MCF 10A (cell line): ENCODE data around the gene KCNC4. TPM values are rescaled to one million over a fixed set of nuclear protein-coding genes. Genes with fewer than 3 reads are reported as not detected.

ENCODE experiments used
- BruUV-seq: library from RNA; stranded (reverse); fragments of 400-500 nt; replicated peaks from 2 replicates; lab custom pipeline; 2021; lab: Mats Ljungman, UMichigan
- CTCF ChIA-PET: fragments of 300-600 bp; sonication (Branson Sonifier 250); formaldehyde crosslinking; extraction: SDS; loops from one replicate; lab custom pipeline; 2021; ENCODE audit warnings: antibody characterized with exemption, inconsistent platforms; lab: Yijun Ruan, JAX
- POLR2A ChIA-PET: fragments of 300-600, 350-650 bp; sonication (Branson Sonifier 250); formaldehyde crosslinking; extraction: SDS; loops from one replicate; lab custom pipeline; 2020; ENCODE audit warnings: antibody characterized with exemption, inconsistent platforms; lab: Yijun Ruan, JAX
- DNase-seq: peaks from one replicate; pipeline ENCODE4 v3.0.0-alpha.2; 2018; ENCODE audit not compliant: unreplicated experiment
- H3K27ac Mint-ChIP-seq: one replicate; pipeline ENCODE4 v1.8.0; 2022; ENCODE audit warnings: mild to moderate bottlenecking, low read depth, mixed read lengths; ENCODE audit not compliant: unreplicated experiment
- H3K27me3 Mint-ChIP-seq: one replicate; pipeline ENCODE4 v1.8.0; 2022; ENCODE audit warnings: mixed read lengths; ENCODE audit not compliant: insufficient read depth, unreplicated experiment
- H3K36me3 Mint-ChIP-seq: one replicate; pipeline ENCODE4 v1.8.0; 2022; ENCODE audit warnings: mild to moderate bottlenecking, moderate library complexity, mixed read lengths; ENCODE audit not compliant: insufficient read depth, unreplicated experiment
- H3K4me1 Mint-ChIP-seq: one replicate; pipeline ENCODE4 v1.8.0; 2022; ENCODE audit warnings: mixed read lengths; ENCODE audit not compliant: insufficient read depth, unreplicated experiment
- H3K4me3 Mint-ChIP-seq: one replicate; pipeline ENCODE4 v1.8.0; 2022; ENCODE audit warnings: mild to moderate bottlenecking, moderate library complexity, mixed read lengths; ENCODE audit not compliant: unreplicated experiment
- H3K9me3 Mint-ChIP-seq: one replicate; pipeline ENCODE4 v1.8.0; 2022; ENCODE audit warnings: mixed read lengths; ENCODE audit not compliant: unreplicated experiment
- CTCF ChIP-seq: fragments of 200-600 bp; IDR thresholded peaks from one replicate; pipeline ENCODE4 v1.8.0; 2022; ENCODE audit warnings: antibody characterized with exemption, mild to moderate bottlenecking; ENCODE audit not compliant: unreplicated experiment
- intact Hi-C: fragments of 100-400 bp; cut with micrococcal nuclease; formaldehyde crosslinking; loops from 2 replicates; pipeline ENCODE4 v1.14.1; 2022
- total RNA-seq: library from RNA; stranded (reverse); gene quantifications from 2 replicates; pipeline ENCODE4 v1.2.3, GENCODE V29; 2022

The KCNC4 gene
- total RNA-seq, 1 experiment from 2014 or later: 1.3 TPM

- Mint-ChIP-seq H3K4me1 (no peaks in the 10 kb centered on the region), H3K27me3 (no peaks in the 10 kb centered on the region), H3K36me3 (peaks cover 7% of the 10 kb centered on the region), H3K9me3 (no peaks in the 10 kb centered on the region), H3K4me3 (no peak overlapping the region), H3K27ac (no peak overlapping the region)
- ChIA-PET CTCF (interaction anchor here (0.6 to 17.8 kb wide), 22 partner anchors 11 to 327 kb away, joined by 3 to 304 read pairs (median 6); no protein-coding TSS in a partner anchor), POLR2A (no interaction called here)
- DNase-seq: no peak
- no peak for TF ChIP-seq CTCF
- BruUV-seq: no TSS peak
- intact Hi-C loops: no loop called here
Observed at GRCh38 chr1:110197905-110198629, 12.0 kb upstream of the KCNC4 start.

- no peaks in the 10 kb centered on the region for H3K27me3 Mint-ChIP-seq
- intact Hi-C loops: no loop called here
- CTCF ChIA-PET: interaction anchor here (1.0 to 19.1 kb wide), 4 partner anchors 112 to 263 kb away, joined by 3 to 1128 read pairs (median 159); no protein-coding TSS in a partner anchor
Observed at GRCh38 chr1:110198746-110199145, 11.4 kb upstream of the KCNC4 start.

GRCh38 chr1:110200190-110200589 lies 9.9 kb upstream of the KCNC4 start:
- DNase-seq: no peak
- TF ChIP-seq CTCF: no peak
- peaks cover 2% of the 10 kb centered on the region for H3K36me3 Mint-ChIP-seq
- H3K4me1 Mint-ChIP-seq: no peaks in the 10 kb centered on the region
- POLR2A ChIA-PET: interaction anchor here (0.6 kb wide), 1 partner anchor 88 kb away, joined by 3 read pairs; no protein-coding TSS in a partner anchor
- intact Hi-C loops: loop anchor here (10.0 kb wide), 1 partner anchor 415 kb away; no protein-coding TSS in a partner anchor
- no peak overlapping the region for H3K4me3 Mint-ChIP-seq
- H3K9me3 Mint-ChIP-seq: no peaks in the 10 kb centered on the region
- H3K27ac Mint-ChIP-seq: no peak overlapping the region
- BruUV-seq: no TSS peak
- no peaks in the 10 kb centered on the region for H3K27me3 Mint-ChIP-seq
- CTCF ChIA-PET: interaction anchor here (0.5 to 19.1 kb wide), 8 partner anchors 12 to 296 kb away, joined by 3 to 1128 read pairs (median 8); no protein-coding TSS in a partner anchor

More at GRCh38 chr1:110198746-110199145, 11.4 kb upstream of the KCNC4 start:
- no peaks in the 10 kb centered on the region for H3K9me3 Mint-ChIP-seq
- no peaks in the 10 kb centered on the region for H3K4me1 Mint-ChIP-seq
- POLR2A ChIA-PET: no interaction called here
- no peak overlapping the region for H3K27ac Mint-ChIP-seq
- no peak overlapping the region for H3K4me3 Mint-ChIP-seq
- peaks cover 7% of the 10 kb centered on the region for H3K36me3 Mint-ChIP-seq
- no TSS peak for BruUV-seq
- no peak for DNase-seq
- no peak for TF ChIP-seq CTCF

GRCh38 chr1:110200666-110201065 lies 9.4 kb upstream of the KCNC4 start:
- Mint-ChIP-seq H3K4me1 (no peaks in the 10 kb centered on the region), H3K27me3 (no peaks in the 10 kb centered on the region), H3K27ac (no peak overlapping the region), H3K36me3 (no peaks in the 10 kb centered on the region), H3K9me3 (no peaks in the 10 kb centered on the region), H3K4me3 (no peak overlapping the region)
- POLR2A ChIA-PET: interaction anchor here (1.0 kb wide), 1 partner anchor 109 kb away, joined by 3 read pairs; no protein-coding TSS in a partner anchor
- CTCF ChIA-PET: interaction anchor here (1.1 to 19.1 kb wide), 9 partner anchors 9 to 295 kb away, joined by 3 to 1128 read pairs (median 7); no protein-coding TSS in a partner anchor
- BruUV-seq: no TSS peak
- no peak for TF ChIP-seq CTCF
- intact Hi-C loops: loop anchor here (10.0 kb wide), 1 partner anchor 414 kb away; no protein-coding TSS in a partner anchor
- DNase-seq: no peak
